Sigmoid colon (tissue), 7 donors: ENCODE results near the gene SEMA6B. TPM values are rescaled to one million over a fixed set of nuclear protein-coding genes. Genes with fewer than 3 reads are reported as not detected.
A peak's percentile ranks its signal among the peaks of the same experiment; 100 is the strongest.

ENCODE experiments used
- DNase-seq: peaks from one replicate; pipeline ENCODE4 v3.0.0-alpha.2; 2019
- H3K27ac ChIP-seq, 4 donors: fragments of 200-600 bp; sonication (generic); one replicate each; pipeline ENCODE4 v1.5.1; 2016 to 2019; ENCODE audit warnings: mild to moderate bottlenecking in 1 of 4
- H3K27me3 ChIP-seq, 3 donors: fragments of 200-600 bp; sonication (generic); one replicate each; pipeline ENCODE4 v1.5.1; 2019; ENCODE audit warnings: mild to moderate bottlenecking in 1 of 3
- H3K36me3 ChIP-seq, 4 donors: fragments of 200-600 bp; sonication (generic); one replicate each; pipeline ENCODE4 v1.5.1; 2016 to 2019
- H3K4me1 ChIP-seq, 4 donors: fragments of 200-600 bp; sonication (generic); one replicate each; pipeline ENCODE4 v1.5.1; 2017 to 2019
- H3K4me3 ChIP-seq, 4 donors: fragments of 200-600 bp; sonication (generic); one replicate each; pipeline ENCODE4 v1.5.1; 2017 to 2019; ENCODE audit warnings: mild to moderate bottlenecking in 2 of 4, moderate library complexity in 1 of 4
- H3K9me3 ChIP-seq, 4 donors: fragments of 200-600 bp in 3 of 4; sonication (generic) in 3 of 4; one replicate each; pipeline versions ENCODE4 v1.5.1 to v1.6.1; 2013 to 2019
- CTCF ChIP-seq, 4 experiments: fragments of 450-650 bp in 3 of 4; fragments of 200-600 bp in 1 of 4; IDR thresholded peaks; one replicate each; pipeline ENCODE4 v1.5.1; 2016 to 2019; ENCODE audit warnings: antibody characterized with exemption in 4 of 4, mild to moderate bottlenecking in 3 of 4, moderate library complexity in 2 of 4
- EP300 ChIP-seq, 4 donors: sonication (generic); formaldehyde crosslinking; IDR thresholded peaks; one replicate each; pipeline ENCODE4 v1.6.1; 2017; ENCODE audit warnings: antibody characterized with exemption in 4 of 4
- POLR2A ChIP-seq, 2 donors: fragments of 450-650 bp; IDR thresholded peaks; one replicate each; pipeline ENCODE4 v1.6.1; 2016; ENCODE audit warnings: antibody characterized with exemption in 2 of 2, mild to moderate bottlenecking in 2 of 2, moderate library complexity in 2 of 2
- POLR2AphosphoS5 ChIP-seq, 4 donors: sonication (generic); formaldehyde crosslinking; IDR thresholded peaks; one replicate each; pipeline ENCODE4 v1.6.1; 2017; ENCODE audit warnings: antibody characterized with exemption in 4 of 4
- WGBS, 2 donors: extraction: QIAGEN DNeasy Blood & Tissue Kit; methylation state at CpG; one replicate each; pipeline ENCODE4 v1.1.7; 2013; 5-methylcytosine and 5-hydroxymethylcytosine counted together
- intact Hi-C: fragments of 100-400 bp; cut with DNase I; formaldehyde crosslinking; loops from one replicate; pipeline ENCODE4 v1.15.1; 2023
- polyA plus RNA-seq, 3 donors: library from polyadenylated mRNA; stranded (reverse); fragments of 200-250 nt; gene quantifications; one replicate each; pipeline ENCODE4 v1.2.3, GENCODE V29; 2013
- total RNA-seq, 4 donors: library from RNA; depleted of rRNA; stranded (reverse); fragments of >200 nt; gene quantifications; one replicate each; pipeline ENCODE4 v1.1.0, GENCODE V29; 2016
- donor health status: healthy with polysubstance abuse.
- donor health status: Bipolar disorder and iron deficiency.
- donor health status: healthy.

SEMA6B gene
- total and polyA plus RNA-seq, 7 donors = 0.60 to 16.9 (median 1.8) TPM

GRCh38 chr19:4506449-4507149 lies 52.9 kb downstream of the SEMA6B start:
- Histone ChIP-seq H3K4me3 (no peak overlapping the region), H3K27ac (peak overlapping the region in 3 of 4 donors; percentile 42 to 66 (median 63)), H3K36me3 (peaks cover 19 to 85% (median 51%) of the 10 kb centered on the region in 4 donors), H3K4me1 (peaks cover 0 to 57% (median 39%) of the 10 kb centered on the region in 4 donors), H3K27me3 (no peaks in the 10 kb centered on the region), H3K9me3 (no peaks in the 10 kb centered on the region)
- 88 to 90% methylated on average over 17 of the region's 17 CpGs for WGBS, 2 donors
- DNase-seq = no peak
- TF ChIP-seq POLR2A (IDR thresholded peaks at IDR 0.05) = no peak
- TF ChIP-seq CTCF (IDR thresholded peaks at IDR 0.05) = no peak
- no peak for TF ChIP-seq EP300 (IDR thresholded peaks at IDR 0.05)
- no peak for TF ChIP-seq POLR2AphosphoS5 (IDR thresholded peaks at IDR 0.05)
- intact Hi-C loops = no loop called here

GRCh38 chr19:4505570-4506448 lies 53.7 kb downstream of the SEMA6B start:
- Histone ChIP-seq H3K36me3 (peaks cover 19 to 86% (median 54%) of the 10 kb centered on the region in 4 donors), H3K27ac (peak overlapping the region in 3 of 4 donors; percentile 42 to 66 (median 63))
- intact Hi-C loops = no loop called here

GRCh38 chr19:4504891-4505569 lies 54.5 kb downstream of the SEMA6B start:
- no peak for DNase-seq
- TF ChIP-seq EP300 (IDR thresholded peaks at IDR 0.05) (no peak), POLR2AphosphoS5 (IDR thresholded peaks at IDR 0.05) (peak in 1 of 4 donors; percentile 3)
- intact Hi-C loops = no loop called here
- WGBS, 2 donors = 78 to 91% methylated on average over 15 of the region's 15 CpGs
- Histone ChIP-seq H3K27ac (peak overlapping the region in 3 of 4 donors; percentile 42 to 66 (median 63)), H3K36me3 (peaks cover 19 to 83% (median 56%) of the 10 kb centered on the region in 4 donors), H3K9me3 (no peaks in the 10 kb centered on the region), H3K27me3 (no peaks in the 10 kb centered on the region), H3K4me1 (peaks cover 0 to 47% (median 34%) of the 10 kb centered on the region in 4 donors), H3K4me3 (no peak overlapping the region)

More at GRCh38 chr19:4505570-4506448, 53.7 kb downstream of the SEMA6B start:
- Histone ChIP-seq H3K4me3 (no peak overlapping the region), H3K27me3 (no peaks in the 10 kb centered on the region), H3K4me1 (peaks cover 0 to 54% (median 36%) of the 10 kb centered on the region in 4 donors), H3K9me3 (no peaks in the 10 kb centered on the region)
- no peak for DNase-seq
- WGBS, 2 donors = 94 to 95% methylated on average over 34 of the region's 34 CpGs
- no peak for TF ChIP-seq POLR2A (IDR thresholded peaks at IDR 0.05)
- TF ChIP-seq CTCF (IDR thresholded peaks at IDR 0.05) = no peak
- TF ChIP-seq POLR2AphosphoS5 (IDR thresholded peaks at IDR 0.05) = no peak
- no peak for TF ChIP-seq EP300 (IDR thresholded peaks at IDR 0.05)

- Histone ChIP-seq H3K36me3 (peaks cover 19 to 91% (median 56%) of the 10 kb centered on the region in 4 donors), H3K9me3 (no peaks in the 10 kb centered on the region), H3K4me3 (no peak overlapping the region), H3K4me1 (peaks cover 0 to 44% (median 33%) of the 10 kb centered on the region in 4 donors), H3K27me3 (no peaks in the 10 kb centered on the region), H3K27ac (peak overlapping the region in 3 of 4 donors; percentile 26 to 66 (median 63))
- intact Hi-C loops = no loop called here
- DNase-seq = peak; percentile 67
- no peak for TF ChIP-seq POLR2A (IDR thresholded peaks at IDR 0.05)
- TF ChIP-seq CTCF (IDR thresholded peaks at IDR 0.05) = no peak
- TF ChIP-seq POLR2AphosphoS5 (IDR thresholded peaks at IDR 0.05) = no peak
- no peak for TF ChIP-seq EP300 (IDR thresholded peaks at IDR 0.05)
- WGBS, 2 donors = 91 to 93% methylated on average over 23 of the region's 23 CpGs
Observed at GRCh38 chr19:4504297-4504701, 55.2 kb downstream of the SEMA6B start.
